AG09309 (cell line): ENCODE measurements around the gene OTUD5.

Source experiments
- DNase-seq: peaks from one replicate; pipeline ENCODE4 v3.0.0-alpha.2; 2010; ENCODE audit warnings: low read depth
- H3K4me3 ChIP-seq: 2 replicates; pipeline ENCODE4 v1.5.1; 2011; ENCODE audit warnings: mild to moderate bottlenecking, low read depth, low read length, moderate library complexity; ENCODE audit not compliant: control insufficient read depth
- CTCF ChIP-seq: IDR thresholded peaks from 2 replicates; pipeline ENCODE4 v1.5.1; 2011; ENCODE audit warnings: mild to moderate bottlenecking, low read depth, low read length, inconsistent platforms; ENCODE audit not compliant: insufficient read depth, control insufficient read depth; ENCODE audit errors: missing control alignments

OTUD5 gene

GRCh38 chrX:48897625-48898306 is 59.6 kb downstream of the OTUD5 start, which contains the start of the genes PQBP1 and TIMM17B:
Gene PQBP1 (plus strand): TSS chrX:48897930. CDS start chrX:48898510, 580 bp downstream.
Gene TIMM17B (minus strand): TSS chrX:48897768. CDS start chrX:48897749, 19 bp downstream.
- peak; percentile 91 for DNase-seq

GRCh38 chrX:48897157-48897624 is 60.2 kb downstream of the OTUD5 start:
- no peak for TF ChIP-seq CTCF
- no peak for DNase-seq
- H3K4me3 ChIP-seq, result peak overlapping the region; percentile 89

More at GRCh38 chrX:48897625-48898306, 59.6 kb downstream of the OTUD5 start, which contains the start of the genes PQBP1 and TIMM17B:
- H3K4me3 ChIP-seq, result peak within 1 kb of the TSS; percentile 89
- no peak for TF ChIP-seq CTCF

- H3K4me3 ChIP-seq, result peak overlapping the region; percentile 89
- DNase-seq, result no peak
- no peak for TF ChIP-seq CTCF
These were observed 60.8 kb downstream of the OTUD5 start for GRCh38 chrX:48896611-48897011.

DNA sequence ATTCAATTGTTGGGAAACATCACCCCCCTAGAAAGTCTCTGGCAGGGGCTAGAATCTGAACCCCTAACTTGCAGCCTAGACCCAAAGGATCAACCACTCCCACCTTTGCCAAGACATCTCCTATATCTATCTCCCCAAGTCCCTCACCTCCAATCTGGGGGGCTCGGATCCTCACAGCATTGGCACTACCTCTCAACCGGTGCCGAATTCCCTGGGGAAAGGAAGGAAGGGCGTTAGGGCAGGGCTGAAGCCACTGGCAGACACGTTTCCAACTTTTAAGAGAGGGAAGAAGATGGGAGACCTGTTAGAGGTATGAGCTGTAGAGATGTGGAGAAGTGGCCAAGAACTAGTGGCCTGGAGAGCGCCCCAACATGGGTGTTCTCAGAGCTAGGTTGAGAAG is 62.5 kb downstream of the OTUD5 start:
- DNase-seq, result no peak
- no peak overlapping the region for H3K4me3 ChIP-seq
- TF ChIP-seq CTCF, result no peak

GRCh38 chrX:48893556-48894348 is 63.7 kb downstream of the OTUD5 start:
- no peak for TF ChIP-seq CTCF
- no peak overlapping the region for H3K4me3 ChIP-seq
- DNase-seq, result no peak

DNA sequence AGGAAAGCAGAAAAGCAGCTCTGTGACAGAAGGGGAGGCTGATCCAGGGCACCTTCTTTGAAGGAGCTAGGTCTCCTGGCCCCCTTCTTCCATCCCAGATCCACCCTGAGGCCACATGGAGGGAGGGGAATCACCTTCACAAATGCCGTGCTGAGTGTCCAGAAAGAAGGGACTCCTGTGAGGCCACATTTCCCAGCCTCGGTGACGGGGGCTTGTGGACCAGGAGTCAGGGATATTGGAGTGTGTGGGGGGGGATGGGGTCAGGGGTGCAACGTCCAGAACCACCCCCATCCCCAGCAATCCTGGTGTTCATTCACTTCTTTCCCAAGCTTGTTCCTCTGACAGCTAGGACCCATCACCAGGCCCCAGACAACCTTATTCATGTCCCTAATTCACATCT is 64.5 kb downstream of the OTUD5 start:
- DNase-seq, result no peak
- TF ChIP-seq CTCF, result no peak
- H3K4me3 ChIP-seq, result no peak overlapping the region
